HepG2 (cell line): ENCODE measurements around the gene TBC1D22A. TPM values are rescaled to one million over a fixed set of nuclear protein-coding genes. Genes with fewer than 3 reads are reported as not detected.

Experiments
- CREB1 ChIP-seq, 2 experiments: fragments of 450-650 bp in 1 of 2; IDR thresholded peaks; 2 replicates each; pipeline ENCODE4 v1.6.1; 2016 to 2017; ENCODE audit warnings: control low read depth in 1 of 2, mild to moderate bottlenecking in 1 of 2, missing compliant biosample characterization in 1 of 2, missing genetic modification characterization in 1 of 2
- FOXP1 ChIP-seq, 2 experiments: fragments of 450-650 bp in 1 of 2; IDR thresholded peaks; 2 replicates each; pipeline ENCODE4 v1.6.1; 2017 to 2018; ENCODE audit warnings: antibody characterized with exemption in 1 of 2
- KAT7 ChIP-seq: IDR thresholded peaks from 2 replicates; pipeline ENCODE4 v1.6.1; 2018; ENCODE audit warnings: borderline replicate concordance, missing compliant biosample characterization
- MIER2 ChIP-seq: IDR thresholded peaks from 2 replicates; pipeline ENCODE4 v1.6.1; 2016; ENCODE audit warnings: missing biosample characterization, missing genetic modification reagents
- NCOA2 ChIP-seq: sonication (generic); formaldehyde crosslinking; IDR thresholded peaks from 2 replicates; pipeline ENCODE4 v1.8.0; 2022; ENCODE audit warnings: inconsistent platforms
- NFATC3 ChIP-seq: sonication (generic); formaldehyde crosslinking; IDR thresholded peaks from 2 replicates; pipeline ENCODE4 v1.5.1; 2020; ENCODE audit warnings: mild to moderate bottlenecking, missing genetic modification reagents
- PHF21A ChIP-seq: sonication (generic); formaldehyde crosslinking; IDR thresholded peaks from 2 replicates; pipeline ENCODE4 v1.5.0; 2020; ENCODE audit warnings: mild to moderate bottlenecking, missing genetic modification reagents
- ZBTB7A ChIP-seq: sonication (generic); formaldehyde crosslinking; IDR thresholded peaks from 2 replicates; pipeline ENCODE4 v1.8.0; 2022; ENCODE audit warnings: mild to moderate bottlenecking, missing genetic modification reagents
- ZFP90 ChIP-seq: sonication (generic); formaldehyde crosslinking; IDR thresholded peaks from 2 replicates; pipeline ENCODE4 v1.8.0; 2022; ENCODE audit warnings: missing genetic modification reagents, mild to moderate bottlenecking, inconsistent platforms, borderline replicate concordance
- ZNF225 ChIP-seq: sonication (generic); formaldehyde crosslinking; IDR thresholded peaks from 2 replicates; pipeline ENCODE4 v1.4.0; 2020; ENCODE audit warnings: mild to moderate bottlenecking, missing genetic modification reagents
- ZNF33A ChIP-seq: sonication (generic); formaldehyde crosslinking; IDR thresholded peaks from 2 replicates; pipeline ENCODE4 v1.5.1; 2020; ENCODE audit warnings: missing genetic modification reagents, mild to moderate bottlenecking, moderate library complexity, borderline replicate concordance
- ZNF451 ChIP-seq: sonication (generic); formaldehyde crosslinking; IDR thresholded peaks from 2 replicates; pipeline ENCODE4 v1.5.0; 2020; ENCODE audit warnings: mild to moderate bottlenecking, missing genetic modification reagents
- ZNF589 ChIP-seq: sonication (generic); formaldehyde crosslinking; conservative IDR thresholded peaks from 2 replicates; pipeline ENCODE4 v1.8.0; 2022; ENCODE audit warnings: mild to moderate bottlenecking, moderate library complexity, missing genetic modification reagents
- ZNF7 ChIP-seq: IDR thresholded peaks from 2 replicates; pipeline ENCODE4 v1.6.1; 2016; ENCODE audit warnings: missing biosample characterization, missing genetic modification reagents
- ZNF773 ChIP-seq: sonication (generic); formaldehyde crosslinking; IDR thresholded peaks from 2 replicates; pipeline ENCODE4 v1.4.0; 2020; ENCODE audit warnings: missing genetic modification reagents, borderline replicate concordance
- polyA plus RNA-seq, 8 experiments: library from polyadenylated mRNA; depleted of rRNA in 3 of 8; stranded (reverse) in 7 of 8; unstranded in 1 of 8; fragments of >200 nt; fragmentation: Illumina TruSeq in 4 of 8; extraction: Trizol in 4 of 8; gene quantifications; 2 replicates each; pipeline versions ENCODE4 v1.2.1 to v1.2.3, GENCODE V29; 2011 to 2016; ENCODE audit warnings: low read depth in 4 of 8, missing spikeins in 1 of 8, mixed read lengths in 1 of 8; ENCODE audit not compliant: insufficient read depth in 1 of 8
- total RNA-seq, 5 experiments: library from RNA; depleted of rRNA; stranded (reverse); fragments of >200 nt; fragmentation: Illumina TruSeq; extraction: Trizol; gene quantifications; 2 replicates each; pipeline ENCODE4 v1.2.3, GENCODE V29; 2016; ENCODE audit warnings: low read depth in 1 of 5
- TF ChIP-seq, protein P1 (sequence below): IDR thresholded peaks from 2 replicates; pipeline ENCODE4 v1.6.1; 2016; ENCODE audit warnings: low read depth, control low read depth
- TF ChIP-seq, protein P2 (sequence below): sonication (generic); formaldehyde crosslinking; IDR thresholded peaks from 2 replicates; pipeline ENCODE4; 2020; ENCODE audit warnings: missing genetic modification reagents, mild to moderate bottlenecking, borderline replicate concordance
- TF ChIP-seq, protein P3 (sequence below): sonication (generic); formaldehyde crosslinking; IDR thresholded peaks from 2 replicates; pipeline ENCODE4 v1.4.0; 2020; ENCODE audit warnings: mild to moderate bottlenecking, missing genetic modification reagents
- TF ChIP-seq, protein P4 (sequence below): sonication (generic); formaldehyde crosslinking; conservative IDR thresholded peaks from 2 replicates; pipeline ENCODE4 v1.4.0; 2020; ENCODE audit warnings: missing genetic modification reagents

TBC1D22A gene
- total and polyA plus RNA-seq, 2 of the 13 experiments (the other 11 are each of a cell fraction or from before 2014, with no cell fraction given), result 17.3 to 18.0 TPM

DNA sequence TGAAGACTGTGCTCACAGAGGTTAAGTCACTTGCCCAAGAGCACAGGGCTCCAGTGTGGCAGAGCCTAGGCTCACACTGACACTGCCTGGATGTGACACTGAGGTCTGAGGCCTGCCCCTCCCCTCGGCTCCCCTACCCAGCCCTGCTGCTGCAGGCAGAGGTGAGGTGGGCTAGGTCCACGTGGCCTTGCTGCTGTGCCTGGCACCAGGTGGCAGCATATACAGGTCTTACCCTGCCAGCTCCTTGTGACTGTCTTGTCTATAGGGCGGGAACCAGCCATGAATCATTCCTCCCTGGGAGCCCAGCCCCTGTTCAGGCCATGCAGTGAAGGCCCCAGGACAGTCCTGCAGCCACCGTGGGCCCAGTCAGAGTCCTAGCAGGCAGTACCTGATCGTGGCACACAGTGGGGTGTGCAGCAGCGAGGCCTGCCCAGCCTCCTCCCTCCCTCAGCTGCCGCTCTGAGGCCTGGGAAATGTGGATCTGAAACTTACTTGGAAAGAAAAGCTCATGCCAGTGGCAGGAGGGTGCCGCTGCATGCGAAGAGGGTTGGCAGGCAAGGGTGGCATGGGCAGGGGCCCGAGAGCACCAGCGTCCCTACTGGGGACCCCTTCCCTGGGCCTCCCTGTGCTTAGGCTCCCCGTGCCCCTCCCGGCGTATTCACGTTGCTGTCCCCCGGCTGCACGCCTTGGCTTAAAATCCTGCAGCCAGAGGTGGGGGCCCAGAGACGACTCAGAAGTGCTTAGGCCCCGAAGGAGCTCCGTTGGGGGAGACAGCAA lies 23.2 kb upstream of the TBC1D22A start (continued):
- TF ChIP-seq, protein P1, sequence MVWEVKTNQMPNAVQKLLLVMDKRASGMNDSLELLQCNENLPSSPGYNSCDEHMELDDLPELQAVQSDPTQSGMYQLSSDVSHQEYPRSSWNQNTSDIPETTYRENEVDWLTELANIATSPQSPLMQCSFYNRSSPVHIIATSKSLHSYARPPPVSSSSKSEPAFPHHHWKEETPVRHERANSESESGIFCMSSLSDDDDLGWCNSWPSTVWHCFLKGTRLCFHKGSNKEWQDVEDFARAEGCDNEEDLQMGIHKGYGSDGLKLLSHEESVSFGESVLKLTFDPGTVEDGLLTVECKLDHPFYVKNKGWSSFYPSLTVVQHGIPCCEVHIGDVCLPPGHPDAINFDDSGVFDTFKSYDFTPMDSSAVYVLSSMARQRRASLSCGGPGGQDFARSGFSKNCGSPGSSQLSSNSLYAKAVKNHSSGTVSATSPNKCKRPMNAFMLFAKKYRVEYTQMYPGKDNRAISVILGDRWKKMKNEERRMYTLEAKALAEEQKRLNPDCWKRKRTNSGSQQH (CRISPR knock-in tag), result no peak
- TF ChIP-seq ZNF33A (CRISPR knock-in tag), result no peak
- no peak for TF ChIP-seq ZNF225 (CRISPR knock-in tag)
- no peak for TF ChIP-seq ZNF7 (CRISPR knock-in tag)
- TF ChIP-seq ZBTB7A (CRISPR knock-in tag), result peak; percentile 86
- TF ChIP-seq, protein P2, sequence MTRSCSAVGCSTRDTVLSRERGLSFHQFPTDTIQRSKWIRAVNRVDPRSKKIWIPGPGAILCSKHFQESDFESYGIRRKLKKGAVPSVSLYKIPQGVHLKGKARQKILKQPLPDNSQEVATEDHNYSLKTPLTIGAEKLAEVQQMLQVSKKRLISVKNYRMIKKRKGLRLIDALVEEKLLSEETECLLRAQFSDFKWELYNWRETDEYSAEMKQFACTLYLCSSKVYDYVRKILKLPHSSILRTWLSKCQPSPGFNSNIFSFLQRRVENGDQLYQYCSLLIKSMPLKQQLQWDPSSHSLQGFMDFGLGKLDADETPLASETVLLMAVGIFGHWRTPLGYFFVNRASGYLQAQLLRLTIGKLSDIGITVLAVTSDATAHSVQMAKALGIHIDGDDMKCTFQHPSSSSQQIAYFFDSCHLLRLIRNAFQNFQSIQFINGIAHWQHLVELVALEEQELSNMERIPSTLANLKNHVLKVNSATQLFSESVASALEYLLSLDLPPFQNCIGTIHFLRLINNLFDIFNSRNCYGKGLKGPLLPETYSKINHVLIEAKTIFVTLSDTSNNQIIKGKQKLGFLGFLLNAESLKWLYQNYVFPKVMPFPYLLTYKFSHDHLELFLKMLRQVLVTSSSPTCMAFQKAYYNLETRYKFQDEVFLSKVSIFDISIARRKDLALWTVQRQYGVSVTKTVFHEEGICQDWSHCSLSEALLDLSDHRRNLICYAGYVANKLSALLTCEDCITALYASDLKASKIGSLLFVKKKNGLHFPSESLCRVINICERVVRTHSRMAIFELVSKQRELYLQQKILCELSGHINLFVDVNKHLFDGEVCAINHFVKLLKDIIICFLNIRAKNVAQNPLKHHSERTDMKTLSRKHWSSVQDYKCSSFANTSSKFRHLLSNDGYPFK (CRISPR knock-in tag), result no peak
- no peak; the same call in 1 of the 2 replicates for TF ChIP-seq KAT7 (CRISPR knock-in tag)
- no peak for TF ChIP-seq ZFP90 (CRISPR knock-in tag)
- TF ChIP-seq NCOA2 (CRISPR knock-in tag), result no peak
- no peak for TF ChIP-seq ZNF451 (CRISPR knock-in tag)
- TF ChIP-seq CREB1 (IDR thresholded peaks at IDR 0.05), result no peak
- TF ChIP-seq CREB1 (CRISPR knock-in tag; IDR thresholded peaks at IDR 0.05), result no peak; the same call in 1 of the 2 replicates
- TF ChIP-seq MIER2, result 0 out of 2 replicates have a peak, but pooled peaks have one; percentile 14
- TF ChIP-seq, protein P3, sequence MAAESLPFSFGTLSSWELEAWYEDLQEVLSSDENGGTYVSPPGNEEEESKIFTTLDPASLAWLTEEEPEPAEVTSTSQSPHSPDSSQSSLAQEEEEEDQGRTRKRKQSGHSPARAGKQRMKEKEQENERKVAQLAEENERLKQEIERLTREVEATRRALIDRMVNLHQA (CRISPR knock-in tag), result no peak
- TF ChIP-seq ZNF589 (CRISPR knock-in tag), result no peak
- TF ChIP-seq FOXP1 (IDR thresholded peaks at IDR 0.05), result no peak
- no peak for TF ChIP-seq FOXP1 (CRISPR knock-in tag; IDR thresholded peaks at IDR 0.05)
- no peak; the same call in 1 of the 2 replicates for TF ChIP-seq PHF21A (CRISPR knock-in tag)
- TF ChIP-seq ZNF773 (CRISPR knock-in tag), result no peak
- TF ChIP-seq, protein P4, sequence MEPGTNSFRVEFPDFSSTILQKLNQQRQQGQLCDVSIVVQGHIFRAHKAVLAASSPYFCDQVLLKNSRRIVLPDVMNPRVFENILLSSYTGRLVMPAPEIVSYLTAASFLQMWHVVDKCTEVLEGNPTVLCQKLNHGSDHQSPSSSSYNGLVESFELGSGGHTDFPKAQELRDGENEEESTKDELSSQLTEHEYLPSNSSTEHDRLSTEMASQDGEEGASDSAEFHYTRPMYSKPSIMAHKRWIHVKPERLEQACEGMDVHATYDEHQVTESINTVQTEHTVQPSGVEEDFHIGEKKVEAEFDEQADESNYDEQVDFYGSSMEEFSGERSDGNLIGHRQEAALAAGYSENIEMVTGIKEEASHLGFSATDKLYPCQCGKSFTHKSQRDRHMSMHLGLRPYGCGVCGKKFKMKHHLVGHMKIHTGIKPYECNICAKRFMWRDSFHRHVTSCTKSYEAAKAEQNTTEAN (CRISPR knock-in tag), result no peak
- no peak for TF ChIP-seq NFATC3 (CRISPR knock-in tag)
